Measurements from ENCODE around the gene CDH1. TPM values are rescaled to one million over a fixed set of nuclear protein-coding genes. Genes with fewer than 3 reads are reported as not detected.

The CDH1 gene
- total RNA-seq, 2 donors from 2014 or later: 118 to 123 TPM

DNA sequence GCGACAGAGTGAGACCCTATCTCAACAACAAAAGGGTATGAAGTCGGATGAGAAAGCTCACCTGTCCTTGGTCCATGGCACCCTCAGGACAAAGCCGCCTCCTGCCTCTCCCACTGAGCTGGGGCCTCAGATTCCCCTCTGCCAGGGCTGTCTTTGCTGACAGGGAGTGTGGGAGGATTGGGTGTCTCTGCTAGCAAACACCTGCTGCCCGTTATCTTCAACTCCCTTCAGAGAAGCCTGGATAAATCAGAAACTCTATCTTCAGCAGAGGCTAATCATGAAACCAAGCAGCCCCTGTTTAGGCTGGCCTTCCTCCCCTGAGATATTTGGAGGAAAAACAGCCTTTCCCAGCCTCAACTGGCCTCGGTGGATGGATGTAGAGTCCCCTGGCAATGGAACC, 36.3 kb upstream of the CDH1 start:
- H3K9me3 ChIP-seq (ENCODE audit: control insufficient read depth, low read length): no peaks in the 10 kb centered on the region
- Mint-ChIP-seq H3K36me3 (ENCODE audit: low read depth) (peaks cover 30% of the 10 kb centered on the region), H3K4me3 (no peak overlapping the region), H3K27me3 (ENCODE audit: insufficient read depth) (no peaks in the 10 kb centered on the region), H3K9me3 (no peaks in the 10 kb centered on the region), H3K4me1 (no peaks in the 10 kb centered on the region), H3K27ac (no peak overlapping the region)
- no peaks in the 10 kb centered on the region for H3K4me1 ChIP-seq (ENCODE audit: control insufficient read depth, insufficient read depth, low read length)
- TF ChIP-seq, protein P1, sequence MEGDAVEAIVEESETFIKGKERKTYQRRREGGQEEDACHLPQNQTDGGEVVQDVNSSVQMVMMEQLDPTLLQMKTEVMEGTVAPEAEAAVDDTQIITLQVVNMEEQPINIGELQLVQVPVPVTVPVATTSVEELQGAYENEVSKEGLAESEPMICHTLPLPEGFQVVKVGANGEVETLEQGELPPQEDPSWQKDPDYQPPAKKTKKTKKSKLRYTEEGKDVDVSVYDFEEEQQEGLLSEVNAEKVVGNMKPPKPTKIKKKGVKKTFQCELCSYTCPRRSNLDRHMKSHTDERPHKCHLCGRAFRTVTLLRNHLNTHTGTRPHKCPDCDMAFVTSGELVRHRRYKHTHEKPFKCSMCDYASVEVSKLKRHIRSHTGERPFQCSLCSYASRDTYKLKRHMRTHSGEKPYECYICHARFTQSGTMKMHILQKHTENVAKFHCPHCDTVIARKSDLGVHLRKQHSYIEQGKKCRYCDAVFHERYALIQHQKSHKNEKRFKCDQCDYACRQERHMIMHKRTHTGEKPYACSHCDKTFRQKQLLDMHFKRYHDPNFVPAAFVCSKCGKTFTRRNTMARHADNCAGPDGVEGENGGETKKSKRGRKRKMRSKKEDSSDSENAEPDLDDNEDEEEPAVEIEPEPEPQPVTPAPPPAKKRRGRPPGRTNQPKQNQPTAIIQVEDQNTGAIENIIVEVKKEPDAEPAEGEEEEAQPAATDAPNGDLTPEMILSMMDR (conservative IDR thresholded peaks at IDR 0.05): no peak
- H3K4me3 ChIP-seq (ENCODE audit: low read length): no peak overlapping the region
- WGBS, 2 experiments (ENCODE audit: insufficient coverage in 1 of 2, insufficient read length in 1 of 2): 87 to 92% methylated on average over 3 to 5 of the region's 5 CpGs
- no peak for DNase-seq
- H3K9ac ChIP-seq (ENCODE audit: extremely low read depth, low read length, poor library complexity, severe bottlenecking): no peak overlapping the region
- no peaks in the 10 kb centered on the region for H3K27me3 ChIP-seq (ENCODE audit: control insufficient read depth, insufficient read depth, low read length, poor library complexity, severe bottlenecking)
- no peaks in the 10 kb centered on the region for H3K36me3 ChIP-seq (ENCODE audit: control insufficient read depth, insufficient read depth, low read length)
- H3K27ac ChIP-seq (ENCODE audit: low read depth, low read length): no peak overlapping the region

DNA sequence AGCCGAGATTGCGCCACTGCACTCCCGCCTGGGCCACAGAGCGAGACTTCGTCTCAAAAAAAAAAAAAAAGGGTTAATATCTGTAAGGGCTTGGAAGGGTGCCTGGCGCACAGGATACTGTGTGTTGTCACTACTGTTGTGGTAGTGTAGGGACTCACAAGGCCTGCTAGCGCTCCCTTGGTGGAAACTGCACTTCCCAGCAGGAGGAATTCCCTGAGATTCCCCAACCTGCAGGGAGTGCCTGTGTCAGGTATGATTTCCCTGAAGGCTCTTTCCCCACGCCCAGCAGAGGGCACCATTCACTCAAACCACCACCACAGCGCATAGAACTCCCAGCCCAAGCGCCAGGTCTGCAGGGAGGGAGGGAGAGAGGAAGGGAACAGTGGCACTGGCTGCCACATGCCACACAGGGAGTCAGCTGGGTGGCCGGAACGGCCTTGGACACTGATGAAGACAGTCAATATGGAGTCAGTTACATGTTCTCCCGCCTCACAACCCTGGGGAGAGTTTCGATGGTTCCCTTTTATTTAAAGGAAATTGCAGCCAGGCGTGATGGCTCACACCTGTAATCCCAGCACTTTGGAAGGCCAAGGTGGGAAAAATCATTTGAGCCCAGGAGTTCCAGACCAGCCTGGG, 32.7 kb upstream of the CDH1 start:
- Histone ChIP-seq H3K27me3 (ENCODE audit: control insufficient read depth, insufficient read depth, low read length, poor library complexity, severe bottlenecking) (no peaks in the 10 kb centered on the region), H3K4me1 (ENCODE audit: control insufficient read depth, insufficient read depth, low read length) (no peaks in the 10 kb centered on the region), H3K4me3 (ENCODE audit: low read length) (no peak overlapping the region), H3K27ac (ENCODE audit: low read depth, low read length) (no peak overlapping the region), H3K9me3 (ENCODE audit: control insufficient read depth, low read length) (no peaks in the 10 kb centered on the region), H3K36me3 (ENCODE audit: control insufficient read depth, insufficient read depth, low read length) (no peaks in the 10 kb centered on the region), H3K9ac (ENCODE audit: extremely low read depth, low read length, poor library complexity, severe bottlenecking) (no peak overlapping the region)
- H3K27me3 Mint-ChIP-seq (ENCODE audit: insufficient read depth): no peaks in the 10 kb centered on the region
- H3K27ac Mint-ChIP-seq: no peak overlapping the region
- whole genome bisulfite sequencing, 2 experiments (ENCODE audit: insufficient coverage in 1 of 2, insufficient read length in 1 of 2): 40 to 61% methylated on average over 8 to 15 of the region's 15 CpGs
- no peaks in the 10 kb centered on the region for H3K4me1 Mint-ChIP-seq
- H3K4me3 Mint-ChIP-seq: no peak overlapping the region
- TF ChIP-seq, protein P1 (conservative IDR thresholded peaks at IDR 0.05): peak; percentile 90
- H3K36me3 Mint-ChIP-seq (ENCODE audit: low read depth): peaks cover 11% of the 10 kb centered on the region
- no peaks in the 10 kb centered on the region for H3K9me3 Mint-ChIP-seq
- peak; percentile 97 for DNase-seq

DNA sequence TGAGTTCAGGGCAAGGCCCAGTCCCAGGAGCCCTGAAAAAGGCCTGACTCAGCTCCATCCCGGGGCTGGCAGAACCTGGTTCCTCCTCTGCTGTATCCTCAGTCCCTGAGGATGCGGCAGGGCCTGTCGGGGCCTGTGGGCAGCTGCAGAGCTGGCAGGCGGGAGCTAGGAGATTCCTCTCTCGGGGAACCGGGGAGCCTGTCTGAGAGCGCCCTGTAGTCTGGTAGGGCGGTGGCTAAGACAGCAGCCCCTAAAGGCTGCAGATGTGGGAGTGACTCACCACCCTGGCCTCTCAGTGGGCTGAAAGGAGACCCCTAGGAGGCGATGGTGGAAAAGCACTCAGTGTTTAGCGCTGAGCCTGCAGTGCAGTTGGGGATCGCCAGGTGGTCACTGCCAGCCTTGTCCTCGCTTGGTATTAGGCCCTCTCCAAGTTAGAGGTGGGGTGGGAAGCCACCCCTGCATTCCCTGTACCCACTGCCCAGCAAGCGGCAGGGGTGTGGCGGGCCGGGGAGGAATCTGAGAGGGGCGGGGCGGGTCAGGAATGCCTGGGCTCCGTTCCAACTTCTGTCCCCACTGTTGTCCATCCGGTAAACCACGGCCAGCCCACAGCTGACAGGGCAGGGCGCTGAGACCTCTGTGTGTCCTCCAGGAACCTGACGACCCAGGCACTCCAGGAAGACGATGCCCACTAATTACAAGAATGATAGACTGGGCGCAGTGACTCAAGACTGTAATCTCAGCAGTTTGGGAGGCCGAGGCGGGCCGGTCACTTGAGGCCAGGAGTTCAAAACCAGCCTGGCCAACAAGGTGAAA, 29.5 kb upstream of the CDH1 start:
- H3K27me3 Mint-ChIP-seq (ENCODE audit: insufficient read depth): no peaks in the 10 kb centered on the region
- no peak overlapping the region for H3K4me3 Mint-ChIP-seq
- Histone ChIP-seq H3K27me3 (ENCODE audit: control insufficient read depth, insufficient read depth, low read length, poor library complexity, severe bottlenecking) (no peaks in the 10 kb centered on the region), H3K4me1 (ENCODE audit: control insufficient read depth, insufficient read depth, low read length) (no peaks in the 10 kb centered on the region), H3K9ac (ENCODE audit: extremely low read depth, low read length, poor library complexity, severe bottlenecking) (no peak overlapping the region), H3K4me3 (ENCODE audit: low read length) (no peak overlapping the region), H3K36me3 (ENCODE audit: control insufficient read depth, insufficient read depth, low read length) (no peaks in the 10 kb centered on the region), H3K9me3 (ENCODE audit: control insufficient read depth, low read length) (no peaks in the 10 kb centered on the region), H3K27ac (ENCODE audit: low read depth, low read length) (no peak overlapping the region)
- 80% methylated on average over 15 to 27 of the region's 27 CpGs for WGBS, 2 experiments (ENCODE audit: insufficient coverage in 1 of 2, insufficient read length in 1 of 2)
- H3K4me1 Mint-ChIP-seq: no peaks in the 10 kb centered on the region
- peak overlapping the region; percentile 71 for H3K27ac Mint-ChIP-seq
- peaks cover 1% of the 10 kb centered on the region for H3K36me3 Mint-ChIP-seq (ENCODE audit: low read depth)
- peak; percentile 93 for DNase-seq
- no peaks in the 10 kb centered on the region for H3K9me3 Mint-ChIP-seq
- TF ChIP-seq, protein P1 (conservative IDR thresholded peaks at IDR 0.05): peak; percentile 72

Measured in endodermal cell (in vitro differentiated cells).